Measurements from ENCODE around the gene LRRC38.

The LRRC38 gene

DNA sequence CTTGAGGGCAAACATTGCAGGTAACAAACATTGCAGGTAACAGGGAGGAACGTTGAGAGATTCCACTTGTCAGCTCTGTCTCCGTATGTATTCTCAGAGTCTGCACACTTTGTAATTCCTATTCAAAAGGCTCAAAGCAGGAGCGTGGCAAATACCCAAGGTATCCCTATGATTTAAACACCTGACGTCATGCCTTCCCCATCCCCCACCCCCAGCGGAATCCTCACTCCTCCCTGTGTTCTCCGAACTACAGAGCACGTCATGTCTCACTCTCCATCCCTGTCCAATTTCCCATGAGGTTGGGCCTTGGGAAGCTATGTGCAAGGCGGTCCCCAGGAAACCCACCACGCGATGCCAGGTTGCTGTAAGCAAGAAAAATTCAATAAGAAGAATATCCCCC, 2.8 kb upstream of the LRRC38 start:
- DNase-seq = no peak

DNA sequence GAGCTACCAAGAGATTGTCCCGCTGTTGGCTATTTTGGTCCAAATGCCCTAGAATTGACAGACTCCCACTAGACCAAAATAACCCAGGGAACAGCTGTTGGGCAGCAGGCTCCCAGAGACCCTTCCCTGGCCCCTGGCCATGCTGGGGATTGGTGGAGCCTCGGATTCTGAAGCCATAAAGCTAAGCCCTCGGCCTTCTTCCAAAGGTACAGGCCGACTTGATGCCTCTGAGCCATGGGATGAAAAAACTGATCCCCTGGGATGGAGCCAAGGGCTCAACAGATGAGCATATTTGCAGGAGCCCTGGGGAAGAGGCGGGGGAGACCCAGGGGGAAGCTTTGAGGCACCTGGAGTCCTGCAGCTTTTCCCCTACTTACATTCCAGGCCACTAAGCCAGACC, 1.0 kb upstream of the LRRC38 start:
- no peak for DNase-seq

DNA sequence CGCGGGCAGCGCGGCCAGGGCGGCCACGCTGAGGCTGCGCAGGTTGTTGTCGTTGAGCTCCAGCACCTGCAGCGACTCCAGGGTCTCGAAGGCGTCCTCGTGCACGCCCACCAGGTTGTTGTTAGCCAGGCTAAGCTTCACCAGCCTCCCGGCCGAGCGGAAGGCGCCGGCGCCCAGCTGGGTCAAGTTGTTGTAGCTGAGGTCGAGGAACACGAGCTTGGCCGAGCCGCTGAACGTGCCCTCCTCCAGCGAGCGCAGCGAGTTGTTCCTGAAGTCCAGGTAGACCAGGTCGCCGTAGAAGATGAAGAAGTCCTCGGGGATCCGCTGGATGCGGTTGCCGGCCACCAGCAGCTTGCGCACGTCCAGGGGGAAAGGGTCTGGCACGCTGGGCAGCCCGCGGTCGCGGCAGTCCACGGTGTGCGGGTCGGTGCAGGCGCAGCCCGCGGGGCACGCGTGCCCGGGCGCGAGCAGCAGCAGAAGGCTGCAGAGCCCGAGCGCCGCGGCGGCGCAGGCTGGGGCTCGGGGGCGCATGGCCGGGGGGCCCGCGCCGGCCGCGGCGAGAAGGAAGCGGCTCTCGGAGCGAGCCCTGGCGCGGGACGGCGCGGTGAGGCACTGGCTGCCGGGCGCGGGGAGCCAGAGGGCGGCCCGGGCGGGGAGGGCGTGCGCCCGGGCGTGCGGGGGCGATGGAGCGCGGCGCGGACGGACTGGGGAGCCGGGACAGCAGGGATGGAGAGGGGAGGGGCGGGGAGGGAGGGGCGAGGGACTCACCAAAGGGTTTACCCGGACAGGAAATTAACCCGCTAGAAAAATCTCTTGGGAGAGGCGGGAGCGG, 524 bp downstream of the LRRC38 start:
- no peak for DNase-seq

DNA sequence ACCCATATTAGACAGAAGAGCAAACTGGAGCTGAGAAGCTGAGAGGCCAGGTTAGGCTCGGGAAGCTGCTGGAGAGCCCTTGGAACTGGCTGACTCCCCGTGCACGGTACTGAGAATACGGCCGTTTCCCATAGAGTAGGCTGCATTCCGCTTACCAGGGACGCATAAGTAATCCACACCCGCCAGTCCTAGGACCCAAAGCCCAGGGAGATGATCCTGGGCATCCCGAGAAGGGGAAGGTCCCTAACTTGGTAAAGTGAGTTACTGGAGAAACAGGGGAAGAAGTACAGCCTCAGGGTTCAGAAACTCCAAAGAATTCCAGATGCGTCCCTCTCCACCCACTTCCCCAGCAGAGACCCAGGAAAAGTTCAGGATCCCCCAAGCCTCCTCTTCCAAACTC, 1.3 kb downstream of the LRRC38 start:
- DNase-seq = no peak

DNA sequence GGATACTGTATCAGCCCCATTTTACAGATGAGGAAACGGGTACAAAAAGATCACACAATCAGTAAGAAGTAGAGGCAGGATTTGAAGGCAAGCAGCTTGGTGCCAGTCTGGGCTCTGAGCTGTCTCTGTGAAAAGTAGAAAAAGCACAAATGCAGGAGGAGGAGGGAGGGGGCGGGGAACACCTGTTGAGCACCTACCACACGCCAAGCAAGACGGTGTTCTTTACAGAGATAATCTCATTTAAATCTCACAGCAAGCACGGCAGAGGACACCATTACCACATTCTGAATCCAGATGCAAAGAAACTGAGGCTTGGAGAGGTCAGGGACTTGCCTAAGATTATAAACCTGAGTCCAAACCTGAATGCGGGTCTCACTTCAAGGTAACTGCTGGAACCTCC, 3.3 kb downstream of the LRRC38 start:
- DNase-seq = no peak

DNA sequence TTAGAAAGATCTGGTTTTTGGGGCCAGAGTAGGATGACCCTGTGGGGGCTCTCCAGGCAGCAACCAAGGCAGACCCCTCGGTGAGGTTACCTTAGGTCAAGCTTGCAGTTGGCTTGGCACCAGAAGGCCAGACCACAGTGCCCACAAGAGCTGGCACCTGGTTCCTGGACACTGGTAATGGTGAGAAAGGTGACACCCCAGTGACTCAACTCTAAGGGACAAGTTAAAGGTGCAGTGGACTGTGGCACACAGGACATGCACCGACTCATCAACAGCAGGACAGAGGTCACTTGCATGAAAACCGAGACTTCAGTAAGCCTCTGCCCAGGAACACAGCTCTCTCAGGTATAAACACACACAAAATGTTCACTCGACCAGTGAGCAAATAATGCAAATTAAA, 6.7 kb downstream of the LRRC38 start:
- no peak for DNase-seq

DNA sequence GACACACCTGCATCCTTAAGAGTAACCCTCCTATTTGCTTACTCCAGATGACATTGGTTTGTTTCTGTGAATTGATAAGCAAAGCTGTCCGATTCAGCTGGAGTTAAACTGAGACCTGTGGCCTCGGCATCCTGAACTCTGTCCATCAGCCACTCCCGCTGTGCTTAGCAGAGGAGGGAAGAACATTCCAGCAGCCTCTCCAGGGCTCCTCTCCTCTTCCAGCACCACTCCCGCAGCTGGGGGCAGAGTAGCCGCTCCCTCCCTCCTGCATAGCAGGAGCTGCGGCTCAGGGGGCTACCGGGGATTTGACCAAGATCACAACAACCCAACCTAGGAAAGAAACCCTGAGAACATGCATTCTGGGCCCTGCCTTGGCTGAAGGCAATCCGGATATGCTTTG, 8.8 kb downstream of the LRRC38 start:
- DNase-seq = no peak

DNA sequence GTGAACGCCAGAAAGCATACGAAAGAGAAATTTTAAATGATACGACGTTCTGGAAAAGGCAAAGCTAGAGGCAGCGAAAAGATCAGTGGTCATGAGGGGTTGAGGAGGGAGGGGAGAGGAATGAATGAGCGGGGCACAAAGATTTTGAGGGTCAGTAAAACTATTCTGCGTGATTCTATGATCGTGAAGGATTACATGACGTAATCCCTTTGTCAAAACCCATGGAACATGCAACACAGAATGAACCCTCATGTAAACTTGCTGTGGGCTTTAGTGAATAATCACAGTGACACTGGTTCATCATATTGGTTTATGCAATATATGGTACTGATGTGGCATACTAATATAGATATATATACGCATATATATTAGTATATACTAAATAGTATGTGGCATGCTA, 13.0 kb downstream of the LRRC38 start:
- no peak for DNase-seq

DNA sequence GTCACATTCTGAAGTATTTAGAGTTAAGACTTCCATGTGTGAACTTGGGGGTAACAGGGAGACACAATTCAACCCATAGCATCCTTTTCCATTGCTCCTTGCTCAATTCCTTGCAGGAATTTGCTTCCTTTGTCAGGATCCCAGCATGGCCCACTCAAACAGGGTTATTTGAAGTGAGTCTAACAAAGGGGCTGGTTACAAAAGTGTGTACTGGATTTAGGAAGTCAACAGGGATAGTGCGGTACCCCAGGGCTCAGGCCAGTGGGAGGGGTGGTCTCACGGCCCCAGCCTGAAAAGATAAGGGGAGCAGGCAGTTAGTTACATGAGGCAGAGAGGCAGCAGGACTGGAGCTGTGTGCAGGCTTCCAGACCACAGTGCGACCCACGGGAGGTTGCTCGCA, 14.4 kb downstream of the LRRC38 start:
- DNase-seq = no peak

DNA sequence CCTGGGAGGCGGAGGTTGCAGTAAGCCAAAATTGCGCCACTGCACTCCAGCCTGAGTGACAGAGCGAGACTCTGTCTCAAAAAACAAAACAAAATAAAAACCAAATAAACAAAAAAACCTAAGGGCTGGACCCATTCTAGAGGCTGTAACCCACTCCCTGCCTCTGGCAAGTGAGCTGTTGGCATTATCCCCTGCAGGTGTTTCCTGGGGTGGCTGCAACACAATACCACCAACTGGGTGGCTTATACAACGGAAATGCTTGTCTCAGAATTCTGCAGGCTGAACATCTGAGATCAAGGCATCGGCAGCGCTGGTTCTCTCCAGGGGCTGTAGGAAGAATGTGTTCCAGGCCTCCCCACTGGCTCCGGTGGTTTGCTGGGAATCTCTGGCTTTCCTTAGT, 15.2 kb downstream of the LRRC38 start:
- DNase-seq = no peak

DNA sequence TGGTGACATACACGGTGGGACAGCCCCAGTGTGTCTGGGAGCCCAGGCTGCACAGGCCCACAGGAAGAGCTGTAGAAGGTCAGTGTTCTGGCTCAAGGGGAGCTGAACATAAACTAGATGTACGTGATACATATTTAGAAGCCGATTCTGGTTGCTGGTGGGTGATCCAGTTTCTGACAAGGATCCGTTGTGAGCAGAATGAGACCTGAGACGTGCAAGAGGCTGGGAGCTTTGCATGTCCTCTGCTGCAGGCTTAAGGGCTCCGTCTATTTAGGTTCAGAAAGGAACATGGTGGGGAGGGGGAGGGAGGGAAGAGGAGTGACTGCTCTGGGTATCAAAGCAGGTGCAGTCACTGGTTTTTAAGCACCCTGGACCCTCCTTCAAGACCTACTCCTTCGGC, 18.6 kb downstream of the LRRC38 start:
- no peak for DNase-seq

DNA sequence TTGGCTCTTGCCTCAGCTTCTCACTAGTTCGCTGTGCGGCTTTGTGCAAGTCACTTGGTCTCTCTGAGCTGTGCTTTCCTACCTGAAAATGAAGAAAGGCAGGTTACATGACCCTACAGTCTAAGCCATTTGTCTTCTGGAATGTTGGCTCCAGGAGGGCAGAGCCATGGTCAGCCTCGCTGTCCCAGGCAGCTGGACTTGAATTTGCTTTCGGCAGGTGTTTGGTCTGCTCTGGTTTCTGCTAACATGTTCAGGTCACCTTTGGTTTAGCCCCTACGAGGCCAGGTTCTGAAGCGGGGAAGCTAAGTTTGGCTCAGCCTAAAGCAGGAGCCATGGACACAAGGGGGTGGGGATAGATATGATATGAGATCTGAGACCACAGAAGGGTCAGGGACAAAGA, 19.1 kb downstream of the LRRC38 start:
- no peak for DNase-seq

DNA sequence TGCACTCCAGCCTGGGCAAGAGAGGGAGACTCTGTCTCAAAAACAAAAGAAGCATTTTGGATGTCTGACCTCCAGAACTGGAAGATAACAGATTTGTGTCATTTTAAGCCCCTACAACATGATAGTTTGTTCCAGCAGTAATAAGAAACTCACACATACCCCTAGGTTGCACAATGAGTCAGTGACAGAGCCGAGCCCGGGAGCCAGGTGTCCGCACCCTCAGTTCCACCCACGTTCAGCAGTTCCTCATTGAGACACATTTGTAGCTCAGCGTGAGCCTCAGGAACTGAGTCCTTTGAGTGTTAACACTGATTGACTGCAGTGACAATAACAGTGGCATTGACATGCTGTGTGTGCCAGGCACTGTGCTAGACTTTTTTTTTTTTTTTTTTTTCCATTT, 19.8 kb downstream of the LRRC38 start:
- DNase-seq = no peak

DNA sequence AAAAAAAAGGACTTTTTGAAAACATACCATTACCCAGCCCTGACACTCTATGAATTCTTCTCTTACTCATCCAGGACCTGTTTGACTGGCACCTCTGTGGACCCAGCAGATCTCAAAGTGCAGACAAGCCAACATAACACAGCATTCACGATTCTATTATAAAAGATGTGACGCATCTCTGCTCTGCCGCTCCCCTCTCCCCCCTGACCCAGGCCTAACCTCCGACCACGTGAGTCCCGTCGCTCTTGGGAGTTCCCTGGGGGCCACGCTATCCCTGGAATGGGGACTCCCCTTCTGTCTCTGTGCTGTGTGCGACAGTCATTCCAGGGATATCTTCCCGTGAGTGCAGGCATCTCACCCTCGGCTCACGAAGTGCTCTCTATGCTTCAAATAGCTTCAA, 21.1 kb downstream of the LRRC38 start:
- no peak for DNase-seq

DNA sequence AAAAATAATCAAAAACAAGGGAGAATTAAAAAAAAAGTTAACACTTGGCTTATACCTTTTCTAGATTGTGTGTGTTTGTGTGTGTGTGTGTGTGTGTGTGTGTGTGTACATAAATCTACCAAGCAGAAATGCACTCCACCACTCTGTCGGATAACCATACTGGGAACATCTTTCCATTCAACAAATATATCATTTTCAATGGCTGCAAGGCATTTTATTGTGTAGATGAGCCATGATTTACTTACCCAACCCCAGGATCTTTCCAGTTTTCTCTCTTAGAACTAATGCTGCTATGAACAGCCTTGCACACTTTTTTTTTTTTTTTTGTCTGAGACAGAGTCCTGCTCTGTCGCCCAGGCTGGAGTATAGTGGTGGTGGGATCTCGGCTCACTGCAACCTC, 25.8 kb downstream of the LRRC38 start:
- no peak for DNase-seq

DNA sequence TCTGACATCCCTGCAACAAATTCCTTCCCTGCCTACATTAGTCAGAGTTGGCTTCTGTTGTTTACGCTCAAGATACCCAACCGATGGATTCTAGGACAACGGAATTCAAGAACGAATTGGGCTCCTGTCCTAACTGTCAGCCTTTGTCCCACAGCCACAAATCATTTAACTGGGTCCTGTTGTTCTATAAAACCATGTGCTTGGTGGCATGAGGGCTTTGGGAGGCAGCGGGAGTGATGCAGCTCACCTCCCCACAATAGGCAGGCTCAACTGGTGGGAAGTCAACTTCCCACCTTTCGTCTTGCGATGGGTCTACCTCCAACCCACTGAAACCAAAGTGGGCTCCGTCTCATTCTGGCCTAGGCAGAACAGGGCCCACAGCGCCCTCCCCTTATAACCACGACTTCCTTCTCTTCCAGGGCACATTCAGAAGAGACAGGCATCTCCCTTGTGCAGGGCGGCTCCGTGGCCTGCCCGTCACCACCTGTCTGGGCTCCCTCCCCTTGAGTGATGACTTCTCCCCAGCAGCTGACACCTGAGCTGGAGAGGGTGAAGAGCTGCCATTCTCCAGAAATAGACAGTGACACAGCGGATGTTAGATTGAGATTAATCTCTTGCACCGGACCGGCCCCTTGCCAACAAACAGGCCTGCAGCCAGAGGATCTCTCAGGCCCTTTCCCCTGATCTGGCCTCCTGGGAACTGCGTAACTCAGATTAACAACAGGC, 26.5 kb downstream of the LRRC38 start:
- no peak for DNase-seq

DNA sequence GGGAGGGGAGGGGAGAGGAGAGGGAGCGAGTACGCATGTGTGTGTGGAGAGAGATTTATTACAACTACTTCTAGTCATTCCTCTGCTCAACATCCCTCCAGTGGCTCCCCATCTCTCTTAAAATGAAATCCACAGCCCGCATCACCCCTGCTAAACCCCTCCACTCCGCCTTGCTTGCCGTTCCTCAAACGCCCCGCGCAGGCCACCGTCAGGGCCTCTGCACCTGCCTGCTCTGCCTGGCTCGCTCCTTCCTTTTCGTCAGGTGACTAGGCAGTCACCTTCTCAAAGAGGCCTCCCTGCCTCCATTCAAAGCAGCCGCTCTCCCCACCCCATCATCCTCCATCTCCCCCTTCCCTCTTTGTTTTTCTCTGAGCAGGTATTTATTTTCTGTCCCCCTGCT, 29.9 kb downstream of the LRRC38 start:
- DNase-seq = no peak

DNA sequence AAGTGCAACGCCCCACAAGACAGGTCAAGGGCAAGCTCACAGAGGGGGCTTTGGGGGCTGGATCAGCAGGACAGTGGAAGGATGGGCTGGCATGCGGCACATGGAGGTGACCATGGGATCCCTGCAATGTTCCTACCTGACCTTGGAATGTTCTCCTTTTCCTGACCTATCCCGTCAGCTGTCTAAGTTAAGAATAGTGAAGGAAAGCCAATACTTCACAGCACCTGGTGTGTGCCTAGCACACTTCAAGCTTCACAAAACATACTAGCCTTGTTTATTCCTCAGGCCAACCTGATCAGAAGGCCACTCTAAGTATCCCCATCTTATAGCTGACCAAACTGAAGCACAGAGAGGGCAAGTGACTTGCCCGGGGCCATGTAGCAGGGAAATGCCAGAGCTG, 31.2 kb downstream of the LRRC38 start:
- DNase-seq = no peak

DNA sequence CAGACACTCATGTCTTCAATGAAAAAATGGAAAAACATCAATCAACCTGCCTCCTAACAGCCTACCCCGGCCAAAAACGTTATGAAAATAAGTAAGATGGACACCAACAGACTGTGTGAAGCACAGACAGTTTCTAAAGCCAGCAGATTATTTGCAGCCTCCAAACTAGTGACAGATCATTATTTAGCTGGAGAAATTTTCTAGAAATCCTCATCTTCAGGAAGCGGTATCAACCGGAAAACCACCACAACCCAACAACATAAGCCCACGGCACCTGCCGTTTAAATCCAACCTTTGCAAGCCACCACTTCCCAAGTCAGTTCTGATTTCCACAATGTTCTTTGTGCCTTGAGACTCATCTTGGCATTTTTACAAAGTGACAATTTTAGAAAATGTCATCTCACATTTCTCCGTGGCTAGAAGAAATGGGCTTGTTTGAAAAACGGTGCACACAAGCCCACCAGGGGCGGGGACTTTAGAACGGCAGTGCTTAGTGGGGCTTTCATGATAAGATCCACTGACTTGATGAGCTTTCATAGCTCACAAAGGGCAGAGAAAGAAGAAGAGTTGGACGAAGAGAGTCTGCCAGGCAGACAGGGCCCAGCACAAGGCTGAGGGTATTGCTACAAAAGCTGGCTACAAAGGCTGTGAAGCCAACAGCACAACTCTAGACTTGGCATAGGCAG, 34.5 kb downstream of the LRRC38 start:
- no peak for DNase-seq

DNA sequence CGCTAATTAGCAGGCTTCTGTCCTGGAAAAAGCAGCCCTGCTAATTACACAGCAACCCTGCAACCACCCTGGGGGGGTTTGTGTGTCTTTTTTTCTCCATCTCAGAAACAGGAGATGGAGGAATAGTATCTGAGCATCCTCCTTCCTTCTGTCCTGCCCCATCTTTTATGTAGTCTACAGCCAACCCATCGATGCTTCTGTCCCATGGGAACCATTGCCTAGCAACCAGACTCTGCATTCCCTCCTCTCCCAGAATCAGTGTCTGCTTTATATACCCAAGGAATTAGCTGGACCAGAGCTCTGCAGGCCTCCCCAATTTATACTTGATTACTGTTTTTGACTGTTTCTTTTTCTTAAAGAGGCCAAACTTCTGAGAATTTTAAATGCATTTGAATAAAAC, 35.1 kb downstream of the LRRC38 start:
- DNase-seq = no peak

DNA sequence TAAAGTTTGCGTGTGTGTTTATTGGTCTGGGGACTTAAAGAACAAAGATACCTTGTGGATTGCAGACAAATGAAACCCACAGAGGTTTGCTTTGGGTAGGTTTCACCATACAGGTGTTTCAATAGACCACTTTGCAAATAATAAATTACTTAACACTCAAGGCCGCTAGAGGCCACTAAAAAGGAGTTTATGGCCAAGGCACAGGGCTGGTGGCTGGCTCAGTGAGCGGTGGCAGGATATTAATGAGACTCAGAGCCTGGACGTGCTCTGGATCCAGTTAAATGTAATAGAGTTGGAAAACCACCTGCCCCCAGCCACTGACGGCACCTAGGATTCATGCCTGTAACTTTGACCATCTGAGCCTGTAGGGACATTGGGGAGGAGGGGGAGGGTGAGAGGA, 44.5 kb downstream of the LRRC38 start:
- no peak for DNase-seq

DNA sequence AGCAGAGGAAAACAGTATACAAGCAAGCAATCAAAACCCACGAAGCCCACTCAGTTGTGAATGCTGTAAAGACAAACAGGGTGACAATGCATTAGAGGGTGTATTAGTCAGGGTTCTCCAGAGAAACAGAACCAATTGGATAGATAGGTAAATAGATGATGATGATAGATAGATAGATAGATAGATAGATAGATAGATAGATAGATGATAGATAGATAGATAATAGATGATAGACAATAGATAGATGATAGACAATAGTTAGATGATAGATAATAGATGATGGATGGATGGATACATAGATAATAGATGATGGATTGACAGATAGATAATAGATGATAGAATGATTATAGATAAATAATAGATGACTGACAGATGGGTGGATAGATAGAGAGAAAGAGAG, 48.3 kb downstream of the LRRC38 start:
- DNase-seq = no peak

DNA sequence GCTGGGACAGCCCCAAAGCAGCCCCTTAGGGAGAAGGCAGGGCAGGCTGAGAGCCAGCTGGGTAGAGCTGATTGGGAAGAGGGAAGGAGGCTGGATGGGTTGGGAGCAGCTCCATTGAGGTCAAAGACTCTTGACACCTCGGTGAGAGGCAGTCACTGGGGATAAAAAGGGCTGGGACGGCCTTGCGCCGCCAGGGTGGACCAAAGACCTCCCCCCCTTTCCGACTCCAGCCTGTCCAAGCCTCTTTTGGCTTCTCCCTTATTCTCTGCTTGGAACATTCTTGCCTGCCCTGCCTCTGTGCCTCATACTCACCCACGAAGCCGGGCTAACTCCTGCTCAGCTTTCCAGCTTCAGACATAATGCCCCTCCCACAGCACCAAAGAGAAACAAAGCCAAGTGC, 51.1 kb downstream of the LRRC38 start:
- DNase-seq = no peak

DNA sequence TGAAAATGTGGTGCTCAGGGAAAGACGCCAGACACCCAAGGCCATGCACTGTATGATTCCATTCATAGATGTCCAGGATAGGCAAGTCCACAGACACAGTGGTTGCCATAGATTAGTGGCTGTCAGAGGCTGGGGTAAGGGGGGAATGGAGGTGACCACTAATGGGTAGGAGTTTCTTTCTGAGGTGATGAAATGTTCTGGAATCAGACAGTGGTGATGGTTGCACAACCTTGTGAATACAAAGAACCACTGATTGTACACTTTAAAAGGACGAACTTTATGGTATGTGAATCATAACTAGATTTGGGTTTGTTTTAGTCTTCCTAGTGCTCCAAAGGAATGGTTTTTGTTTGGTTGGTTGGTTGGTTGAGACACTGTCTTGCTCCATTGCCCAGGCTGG, 51.8 kb downstream of the LRRC38 start:
- DNase-seq = no peak

Measured in DMS79 (cell line).